CD4-positive, alpha-beta T cell treated with Interleukin-6 at 100 ng/mL for 8 hours (primary cell): ENCODE measurements around the gene TMEM43.
"Not testable (repeated sequence)": the region's sequence is repeated elsewhere in the genome, so short reads cannot be mapped to it uniquely, and the experiment has no call there.

ENCODE experiments used
- DNase-seq: peaks from one replicate; pipeline ENCODE4 v3.0.0-alpha.2; 2020; ENCODE audit warnings: mixed read lengths, low spot score

The TMEM43 gene, protein sequence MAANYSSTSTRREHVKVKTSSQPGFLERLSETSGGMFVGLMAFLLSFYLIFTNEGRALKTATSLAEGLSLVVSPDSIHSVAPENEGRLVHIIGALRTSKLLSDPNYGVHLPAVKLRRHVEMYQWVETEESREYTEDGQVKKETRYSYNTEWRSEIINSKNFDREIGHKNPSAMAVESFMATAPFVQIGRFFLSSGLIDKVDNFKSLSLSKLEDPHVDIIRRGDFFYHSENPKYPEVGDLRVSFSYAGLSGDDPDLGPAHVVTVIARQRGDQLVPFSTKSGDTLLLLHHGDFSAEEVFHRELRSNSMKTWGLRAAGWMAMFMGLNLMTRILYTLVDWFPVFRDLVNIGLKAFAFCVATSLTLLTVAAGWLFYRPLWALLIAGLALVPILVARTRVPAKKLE

DNA sequence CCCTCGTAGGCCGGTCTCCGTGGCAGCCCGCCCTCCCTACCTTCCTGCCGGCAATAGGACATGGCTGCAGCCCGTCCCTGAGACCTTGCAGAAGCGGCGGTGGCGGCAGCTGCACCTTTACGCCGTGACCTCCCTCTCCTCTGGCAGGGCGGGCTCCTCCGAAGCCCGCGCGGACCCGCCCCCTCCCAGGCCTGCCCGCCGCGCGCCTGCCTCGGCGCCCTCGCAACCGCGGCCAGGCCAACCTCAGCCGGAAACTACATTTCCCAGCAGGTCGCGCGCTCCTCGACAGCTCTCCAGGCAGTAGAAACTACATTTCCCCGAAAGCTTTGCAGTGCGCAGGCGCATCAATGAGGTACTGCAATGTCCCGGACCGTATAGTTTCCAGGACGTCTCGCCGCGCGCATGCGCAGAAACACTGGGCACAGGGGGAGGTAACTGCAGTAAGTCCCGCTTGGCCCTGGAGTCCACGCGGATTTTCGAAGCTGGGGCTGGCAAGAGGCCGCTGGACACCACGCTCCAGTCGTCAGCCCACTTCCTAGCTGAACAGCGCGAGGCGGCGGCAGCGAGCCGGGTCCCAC is at the start of gene TMEM43, which contains the start of gene CHCHD4:
TMEM43 (plus strand) TSS at position 438 of the 578 bp plus-strand sequence. CDS start 142 bp downstream, outside the sequence.
CHCHD4 (minus strand) TSS at position 256 of the 578 bp plus-strand sequence; CDS start at position 62, 194 bp downstream.
- peak; percentile 99 for DNase-seq

DNA sequence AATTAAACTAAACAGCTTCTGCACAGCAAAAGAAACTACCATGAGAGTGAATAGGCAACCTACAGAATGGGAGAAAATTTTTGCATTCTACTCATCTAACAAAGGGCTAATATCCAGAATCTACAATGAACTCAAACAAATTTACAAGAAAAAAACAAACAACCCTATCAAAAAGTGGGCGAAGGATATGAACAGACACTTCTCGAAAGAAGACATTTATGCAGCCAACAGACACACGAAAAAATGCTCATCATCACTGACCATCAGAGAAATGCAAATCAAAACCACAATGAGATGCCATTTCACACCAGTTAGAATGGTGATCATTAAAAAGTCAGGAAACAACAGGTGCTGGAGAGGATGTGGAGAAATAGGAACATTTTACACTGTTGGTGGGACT is 49.6 kb upstream of the TMEM43 start:
- DNase-seq: not testable (repeated sequence)

DNA sequence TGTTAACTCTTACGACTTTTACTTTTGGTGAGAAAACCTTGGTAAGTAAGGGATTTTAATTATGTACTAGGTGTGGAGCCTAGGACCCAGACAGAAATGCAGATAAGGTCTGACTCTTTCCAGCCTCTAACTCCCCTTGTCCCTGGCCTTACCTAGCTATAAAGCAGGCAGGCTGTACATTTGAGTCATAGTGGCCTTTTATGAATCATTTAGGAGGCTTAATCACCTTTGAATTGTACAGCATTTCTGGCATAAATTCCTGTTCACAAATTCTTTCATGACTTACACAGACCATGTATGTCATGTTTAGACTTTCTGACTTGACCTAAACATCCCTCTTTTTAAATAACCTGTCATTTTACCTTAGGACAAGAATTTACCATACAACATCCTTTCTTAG is 47.5 kb upstream of the TMEM43 start:
- DNase-seq: no peak

DNA sequence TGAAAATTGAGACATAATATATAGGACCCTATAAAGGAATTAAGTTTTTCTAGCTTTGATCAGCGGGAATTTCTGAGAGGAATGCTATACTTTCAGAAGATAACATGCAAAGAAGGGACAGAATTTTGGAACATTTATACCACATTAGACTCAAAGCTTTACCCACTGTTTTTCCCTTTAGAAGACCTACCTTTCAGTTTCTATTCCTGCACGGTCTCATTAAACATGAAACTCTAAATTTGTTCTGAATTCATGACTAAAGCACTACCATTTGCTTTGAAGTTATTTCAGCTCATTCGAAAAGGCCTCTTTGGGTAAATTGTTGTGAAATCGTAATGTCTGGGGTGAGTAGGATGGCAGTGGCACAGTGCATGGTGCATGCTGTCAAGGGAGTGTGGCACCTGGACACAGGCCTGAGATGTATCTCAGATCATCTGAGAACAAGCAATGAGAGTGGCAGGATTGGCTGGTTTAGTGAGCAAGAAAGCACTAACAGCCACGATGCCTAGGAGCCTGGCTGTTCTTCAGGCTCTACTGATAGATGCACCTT is 42.7 kb upstream of the TMEM43 start:
- DNase-seq: no peak

DNA sequence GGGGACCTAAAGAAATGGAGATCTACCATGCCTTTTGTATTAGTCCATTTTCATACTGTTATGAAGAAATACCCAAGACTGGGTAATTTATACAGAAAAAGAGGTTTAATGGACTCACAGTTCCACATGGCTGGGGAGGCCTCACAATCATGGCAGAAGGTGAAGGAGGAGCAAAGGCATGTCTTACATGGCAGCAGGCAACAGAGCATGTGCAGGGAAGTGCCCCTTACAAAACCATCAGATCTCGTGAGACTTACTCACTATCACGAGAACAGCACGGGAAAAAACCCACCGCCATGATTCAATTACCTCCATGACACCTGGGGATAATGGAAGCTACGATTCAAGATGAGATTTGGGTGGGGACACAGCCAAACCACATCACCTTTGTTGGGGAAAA is 37.4 kb upstream of the TMEM43 start:
- not testable (repeated sequence) for DNase-seq

DNA sequence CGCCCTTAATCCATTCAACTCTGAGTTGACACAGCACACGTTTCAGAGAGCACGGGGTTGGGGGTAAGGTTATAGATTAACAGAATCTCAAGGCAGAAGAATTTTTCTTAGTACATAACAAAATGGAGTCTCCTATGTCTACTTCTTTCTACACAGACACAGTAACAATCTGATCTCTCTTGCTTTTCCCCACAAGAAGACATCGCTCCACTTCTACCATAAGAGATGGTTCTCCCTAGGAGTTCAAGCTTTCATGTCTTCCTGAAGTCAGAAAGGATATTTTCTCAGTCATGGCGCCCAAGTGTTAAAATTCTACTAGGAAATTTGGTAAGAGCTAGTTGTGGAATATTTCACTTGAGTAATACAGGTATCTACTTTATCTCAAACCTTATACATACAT is 32.9 kb upstream of the TMEM43 start:
- DNase-seq: not testable (repeated sequence)

DNA sequence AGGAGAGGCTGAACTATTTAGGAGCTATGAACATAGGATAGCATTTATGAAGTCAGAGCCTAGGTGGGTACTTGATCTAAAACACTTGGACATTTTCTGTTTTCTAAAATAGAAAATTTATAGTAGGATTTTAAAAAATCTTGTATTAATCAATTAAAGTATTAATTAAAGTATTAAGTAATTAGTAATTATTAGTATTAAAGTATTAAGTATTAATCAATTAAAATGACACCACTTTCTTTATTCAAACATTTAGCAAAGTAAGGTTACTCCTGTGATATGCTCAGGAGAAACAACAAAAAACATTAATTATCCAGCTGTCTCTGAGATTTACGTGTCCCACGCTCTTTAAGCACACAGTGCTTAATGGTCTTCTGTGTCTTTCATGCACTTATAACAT is 32.4 kb upstream of the TMEM43 start:
- no peak for DNase-seq

DNA sequence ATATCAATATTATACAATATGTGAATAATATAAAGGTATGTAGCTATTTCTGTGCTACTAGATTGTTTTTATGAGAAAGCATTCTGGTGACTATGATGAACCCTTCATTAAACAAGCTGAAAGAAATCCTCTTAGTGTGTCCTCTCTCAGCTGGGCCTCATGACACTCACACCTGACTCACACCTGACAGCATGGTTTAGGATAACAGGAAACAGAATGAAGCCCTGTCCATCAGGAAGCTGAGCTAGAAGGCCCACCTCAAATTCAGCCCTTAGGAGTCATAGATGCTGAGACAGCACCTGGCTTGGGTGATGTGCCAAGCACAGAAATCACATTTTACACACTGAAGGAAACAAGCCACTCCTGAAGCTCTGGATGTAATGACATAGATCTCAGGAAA is 31.0 kb upstream of the TMEM43 start:
- no peak for DNase-seq

DNA sequence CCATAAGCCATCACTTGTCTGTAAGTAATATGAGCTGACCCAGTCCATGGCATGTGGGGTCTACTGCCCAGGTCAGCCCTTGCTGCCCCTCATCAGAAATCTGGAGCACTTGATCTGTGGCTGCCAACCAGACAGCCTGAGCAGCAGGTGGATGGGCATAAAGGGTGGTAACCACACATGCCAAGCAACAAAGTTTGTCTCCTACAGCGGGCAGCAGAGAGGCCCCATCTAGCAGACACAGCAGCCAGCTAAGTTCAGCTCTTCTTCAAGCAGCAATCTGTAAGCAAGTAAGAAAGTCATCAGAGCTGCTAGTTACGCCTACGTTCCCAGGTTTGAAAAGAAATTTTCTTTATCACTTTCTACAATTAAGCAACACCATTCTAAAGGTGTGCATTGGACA is 28.1 kb upstream of the TMEM43 start:
- DNase-seq: no peak

DNA sequence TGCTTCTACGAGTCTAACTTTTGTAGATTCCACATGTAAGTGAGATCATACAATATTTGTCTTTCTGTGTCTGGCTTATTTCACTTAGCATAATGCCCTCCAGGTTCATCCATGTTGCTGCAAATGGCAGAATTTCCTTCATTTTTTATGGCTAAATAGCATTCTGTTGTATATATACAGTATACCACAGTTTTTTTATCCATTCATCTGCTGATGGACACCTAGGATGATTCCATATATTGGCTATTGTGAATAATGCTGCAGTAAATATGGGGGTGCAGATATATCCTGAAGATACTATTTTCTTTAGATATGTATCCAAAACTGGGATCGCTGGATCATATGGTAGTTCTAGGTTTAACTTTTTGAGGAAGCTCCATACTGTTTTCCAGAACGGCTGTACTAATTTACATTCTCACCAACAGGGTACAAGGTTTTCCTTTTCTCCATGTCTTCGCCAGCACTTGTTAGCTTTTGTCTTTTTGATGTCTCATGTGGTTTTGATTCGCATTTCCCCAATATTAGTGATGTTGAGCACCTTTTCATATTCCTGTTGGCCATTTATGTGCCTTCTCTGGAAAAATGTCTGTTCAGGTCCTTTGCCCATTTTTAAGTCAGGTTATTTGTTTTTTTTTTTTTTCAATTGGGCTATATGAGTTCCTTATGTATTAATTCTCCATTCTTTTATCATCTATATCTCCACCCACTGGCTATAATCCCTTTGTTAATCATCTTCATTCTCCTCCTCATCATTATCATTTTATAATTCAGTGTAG is 27.0 kb upstream of the TMEM43 start:
- DNase-seq: no peak

DNA sequence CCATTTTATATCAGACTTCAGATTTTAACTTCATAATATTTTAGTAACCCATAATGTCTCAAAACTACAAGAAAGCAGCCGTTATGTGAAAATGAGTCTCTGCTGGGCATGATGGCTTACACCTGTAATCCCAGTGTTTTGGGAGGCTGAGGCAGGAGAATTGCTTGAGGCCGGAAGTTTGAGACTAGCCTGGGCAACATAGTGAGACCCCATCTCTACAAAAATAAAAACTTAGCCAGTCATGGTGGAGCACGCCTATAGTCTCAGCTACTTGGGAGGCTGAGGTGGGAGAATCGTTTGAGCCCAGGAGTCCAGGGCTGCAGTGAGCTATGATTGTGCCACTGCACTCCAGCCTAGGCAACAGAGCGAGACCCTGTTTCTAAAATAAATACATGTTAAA is 15.0 kb upstream of the TMEM43 start:
- not testable (repeated sequence) for DNase-seq

DNA sequence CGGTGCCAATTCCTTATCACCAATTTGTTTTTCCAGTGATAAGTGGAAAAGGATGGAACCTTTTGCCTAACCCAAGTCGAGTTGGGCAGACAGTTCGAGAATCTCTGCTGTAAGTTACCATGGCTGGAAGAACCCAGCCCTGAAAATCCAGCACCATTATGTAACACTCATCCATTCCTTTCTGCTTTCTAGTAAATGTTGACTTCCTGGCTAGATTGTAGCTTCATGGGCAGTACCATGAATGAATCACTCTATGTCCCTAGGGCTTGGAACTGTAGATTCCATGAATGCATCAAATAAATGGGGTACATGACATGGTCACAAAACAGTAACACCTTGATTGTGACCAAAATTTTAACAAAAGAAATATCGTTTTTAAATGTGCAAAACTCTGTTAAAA is 14.2 kb upstream of the TMEM43 start:
- DNase-seq: no peak

DNA sequence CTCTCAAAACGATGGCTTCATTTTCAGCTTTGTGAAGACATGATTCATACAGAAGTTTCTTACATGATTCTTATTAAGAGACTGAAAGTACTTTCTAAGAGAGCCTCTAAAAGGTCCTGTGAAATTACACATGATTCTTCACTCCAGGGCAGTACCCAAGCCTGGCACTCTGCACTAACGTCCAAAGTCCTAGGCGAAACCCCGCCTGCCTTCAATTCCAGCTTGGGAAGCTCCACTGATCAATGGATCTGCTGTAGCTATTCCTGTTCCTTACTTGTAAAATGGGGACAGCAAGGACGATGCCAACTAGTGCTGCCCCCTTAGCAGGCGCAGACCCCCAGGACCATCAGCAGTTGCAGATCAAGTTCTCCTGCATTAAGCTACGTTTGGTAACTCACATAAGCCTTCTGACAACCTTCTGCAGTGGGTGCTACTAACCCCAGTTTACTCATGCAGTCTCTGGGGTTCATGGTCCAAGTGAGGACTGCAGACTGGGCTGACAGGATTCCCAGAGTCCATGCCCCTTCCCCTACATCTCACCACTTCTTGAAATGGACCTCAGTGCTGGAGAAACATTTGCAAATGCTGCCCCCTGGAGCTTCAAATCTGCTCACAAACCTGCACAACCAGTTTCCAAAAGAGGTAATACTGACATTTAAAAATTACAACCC is 10.8 kb upstream of the TMEM43 start:
- no peak for DNase-seq

DNA sequence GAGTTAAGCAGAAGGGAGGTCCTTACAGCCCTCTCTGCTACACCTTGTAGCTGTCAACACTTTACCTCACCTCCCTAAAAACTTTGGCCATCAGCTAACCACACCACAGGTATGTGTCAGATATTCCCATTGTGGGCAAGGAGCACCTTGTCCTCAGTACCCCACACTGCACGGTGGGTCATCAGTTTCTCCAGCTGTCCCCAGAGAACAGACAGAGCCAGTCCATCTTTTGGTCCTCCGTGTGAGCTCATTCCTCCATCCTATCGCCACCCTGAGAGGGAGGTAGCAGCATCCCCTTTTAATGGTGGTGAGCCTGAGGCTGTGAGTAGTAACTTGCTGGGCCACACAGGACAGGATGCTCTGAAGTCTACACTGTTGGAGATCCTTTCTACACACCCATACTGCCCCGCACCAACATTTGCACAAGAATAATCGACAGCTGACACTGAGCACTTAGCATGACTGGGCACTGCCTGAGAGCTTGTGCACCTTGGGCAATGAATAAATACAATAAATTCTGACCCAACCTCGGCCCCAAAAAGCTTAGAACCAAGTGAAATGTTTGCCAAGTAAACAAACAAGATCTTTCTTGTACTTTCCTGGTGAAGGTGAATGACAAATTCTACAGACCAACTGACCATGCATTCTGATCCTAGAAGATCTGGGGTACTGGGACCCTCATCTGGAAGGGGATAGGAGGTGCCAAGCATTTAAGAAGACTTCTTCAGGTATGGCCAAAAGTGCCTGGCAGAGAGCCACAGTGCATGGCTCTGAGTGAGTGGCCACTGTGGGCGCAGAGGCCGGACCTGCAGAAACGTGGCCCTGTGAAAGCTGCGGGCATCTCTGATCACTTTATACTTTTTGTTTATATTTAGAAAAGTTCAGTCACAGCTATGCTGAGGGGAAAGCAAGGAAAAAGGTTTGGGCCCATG is 7.1 kb upstream of the TMEM43 start:
- no peak for DNase-seq

DNA sequence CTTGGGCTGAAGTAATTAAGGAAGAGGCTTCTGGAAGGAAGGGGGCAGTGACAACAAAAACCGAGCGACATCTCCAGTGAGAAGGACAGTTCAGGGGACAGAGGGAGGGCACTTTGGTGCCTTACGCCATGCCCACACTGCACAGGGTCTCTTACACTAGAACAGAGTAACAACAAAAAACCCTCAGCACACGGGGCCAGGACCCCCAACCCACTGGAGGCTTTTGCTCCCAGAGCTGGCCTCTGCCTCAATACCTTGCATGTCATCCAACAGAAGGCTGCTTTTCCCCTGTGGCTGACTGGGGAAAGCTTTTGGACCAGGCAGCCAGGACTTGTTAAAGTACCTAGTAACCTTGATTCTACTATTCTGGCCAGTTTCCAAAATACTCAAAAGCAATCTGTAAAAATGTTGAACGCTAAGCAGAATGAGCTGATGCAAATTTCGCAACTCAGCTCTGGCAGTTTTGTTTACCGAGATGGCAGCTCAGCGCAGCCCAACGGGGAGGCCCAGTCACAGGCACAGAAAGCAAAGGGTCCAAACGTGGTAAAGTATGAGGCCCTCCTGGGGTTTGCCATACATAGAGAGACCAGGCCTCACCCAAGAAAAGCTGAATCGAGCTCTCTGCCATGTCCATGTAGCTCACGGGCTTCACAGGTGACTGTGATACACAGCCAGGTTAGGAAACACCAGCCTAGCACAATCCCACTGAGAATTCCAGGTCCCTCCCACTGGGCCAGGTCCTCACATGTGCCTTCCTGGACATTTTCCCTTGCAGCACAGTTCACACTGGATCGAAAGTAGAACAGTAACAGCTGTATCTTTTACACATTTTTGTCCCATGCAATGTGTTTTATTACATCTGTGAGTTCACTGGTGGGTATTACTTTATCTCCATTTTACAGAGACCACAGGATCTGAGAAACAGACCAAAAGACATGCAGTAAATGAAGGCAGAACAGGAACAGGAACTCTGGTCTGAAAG is 6.2 kb upstream of the TMEM43 start:
- DNase-seq: no peak

DNA sequence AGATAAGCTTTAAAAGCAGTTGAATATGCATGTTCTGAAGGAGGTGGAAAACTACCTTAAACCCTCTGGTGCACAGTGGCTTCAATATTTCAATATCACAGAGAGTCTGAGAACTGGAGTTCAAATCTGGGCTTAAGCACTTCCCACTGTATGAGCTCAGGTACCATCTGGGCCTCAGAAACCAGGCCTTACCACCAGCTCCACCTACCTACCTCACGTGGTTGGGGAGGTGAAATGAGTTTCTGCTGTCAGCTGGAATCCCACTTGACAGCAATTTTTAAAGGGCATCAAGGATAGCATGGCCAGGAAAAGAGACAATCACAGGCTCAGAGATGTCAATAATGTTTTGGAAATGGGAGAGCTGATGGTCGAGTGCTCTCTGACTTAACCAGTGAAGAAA is 5.2 kb upstream of the TMEM43 start:
- DNase-seq: no peak

DNA sequence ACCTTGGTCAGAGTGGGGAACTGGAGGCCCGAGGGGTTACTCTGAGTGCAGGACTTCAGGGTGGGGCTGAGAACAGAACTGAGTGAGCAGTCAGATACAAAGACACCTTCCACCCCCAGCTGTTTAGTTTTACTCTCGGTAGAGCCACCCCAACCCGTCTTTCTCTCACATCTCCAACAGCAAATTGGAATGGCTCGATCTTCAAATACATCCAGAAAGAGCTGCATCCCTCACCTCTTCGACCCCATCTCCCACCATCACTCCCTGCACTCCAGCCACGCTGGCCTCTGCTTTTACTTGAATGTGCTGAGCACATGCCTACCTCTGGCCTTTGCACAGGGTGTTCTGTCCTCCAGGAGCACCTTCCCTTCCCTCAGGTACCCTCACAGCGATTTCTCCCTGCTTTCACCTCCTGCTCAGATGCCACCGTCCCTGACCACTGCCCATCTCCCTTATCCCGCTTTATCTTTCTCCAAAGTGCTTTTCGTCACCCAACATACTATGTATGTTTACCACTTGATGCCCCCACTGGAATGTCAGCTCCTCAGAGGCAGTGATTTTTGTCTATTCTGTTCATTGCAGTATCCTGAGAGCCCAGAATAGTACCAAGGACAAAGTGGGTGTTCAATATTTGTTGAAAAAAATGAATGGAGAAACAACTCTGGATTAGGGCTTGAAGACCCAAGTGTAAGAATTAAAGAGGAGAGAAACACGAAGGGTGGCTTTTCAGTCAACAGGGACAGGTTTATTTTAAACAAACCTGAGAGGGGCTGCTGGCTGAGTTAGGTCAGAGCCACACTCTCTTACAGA is 4.5 kb upstream of the TMEM43 start:
- no peak for DNase-seq

DNA sequence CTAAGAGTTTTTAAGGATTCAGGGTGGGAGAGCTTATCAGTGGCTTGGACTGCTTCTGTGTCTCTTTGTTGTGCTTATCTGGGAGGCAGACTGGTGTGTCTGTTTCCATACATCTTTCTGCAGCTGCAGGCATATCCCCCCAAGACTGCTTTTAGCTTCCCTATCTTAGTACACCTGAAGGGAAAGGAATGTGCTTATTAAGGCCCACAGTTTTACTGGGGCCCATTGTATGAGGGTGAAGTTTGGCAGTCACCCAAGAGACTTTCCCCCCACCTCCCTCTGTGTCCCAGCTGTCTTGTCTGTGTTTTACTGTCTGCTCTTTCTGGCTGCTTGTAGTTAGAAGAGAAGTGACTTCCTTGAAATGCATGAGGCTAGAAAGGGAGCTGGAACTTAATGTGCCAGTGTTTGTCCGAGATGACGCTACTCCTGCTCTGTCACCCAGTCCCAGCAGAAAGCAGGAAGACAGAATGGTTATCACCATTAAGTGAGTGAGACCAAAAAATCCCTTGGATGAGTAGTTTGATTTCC is 3.9 kb upstream of the TMEM43 start:
- not testable (repeated sequence) for DNase-seq
